Measurements from ENCODE around the gene LTBP1.

LTBP1 gene

DNA sequence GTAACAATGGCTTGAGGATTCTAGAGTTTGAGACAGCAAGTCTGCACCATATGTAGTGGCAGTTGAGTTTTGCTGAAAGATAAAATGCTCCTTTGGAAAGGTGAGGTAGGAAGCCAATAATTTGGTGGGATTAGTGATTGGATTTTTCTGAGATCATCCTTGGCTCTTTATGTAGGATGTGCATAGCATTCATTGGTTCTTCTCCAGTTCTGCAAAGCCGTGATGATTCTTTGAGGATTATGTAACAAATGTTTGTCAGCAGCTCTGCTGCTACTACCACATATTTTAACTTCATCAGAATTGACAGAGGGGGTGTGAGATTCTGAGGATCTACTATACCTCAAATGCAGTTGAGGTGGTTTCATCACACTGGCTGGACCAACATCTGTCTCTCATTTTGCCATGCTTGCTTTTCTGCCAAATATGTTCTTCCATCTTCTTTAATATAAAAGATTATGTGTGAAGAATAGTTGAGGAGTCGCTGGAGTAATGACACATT is 340.8 kb downstream of the LTBP1 start:
- DNase-seq: no peak

DNA sequence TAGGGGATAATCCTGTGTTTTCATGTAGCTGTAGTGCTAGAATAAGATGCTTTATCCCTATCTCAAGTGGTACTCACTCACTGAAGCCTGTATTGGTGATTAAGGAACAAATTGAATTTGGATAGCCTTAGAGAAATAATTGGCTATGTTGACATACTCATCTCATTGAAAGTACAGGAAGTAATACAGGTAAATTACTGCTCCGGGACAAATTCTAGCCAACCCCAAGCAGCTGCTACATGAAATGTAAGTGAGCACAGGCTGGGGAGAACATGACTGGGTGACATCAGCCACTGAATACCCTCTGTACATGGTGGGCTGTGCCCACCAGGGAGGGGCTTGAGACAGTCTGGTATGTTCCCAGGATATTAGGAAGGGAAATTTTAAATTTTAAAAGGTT is 341.3 kb downstream of the LTBP1 start:
- peak; percentile 24 for DNase-seq

DNA sequence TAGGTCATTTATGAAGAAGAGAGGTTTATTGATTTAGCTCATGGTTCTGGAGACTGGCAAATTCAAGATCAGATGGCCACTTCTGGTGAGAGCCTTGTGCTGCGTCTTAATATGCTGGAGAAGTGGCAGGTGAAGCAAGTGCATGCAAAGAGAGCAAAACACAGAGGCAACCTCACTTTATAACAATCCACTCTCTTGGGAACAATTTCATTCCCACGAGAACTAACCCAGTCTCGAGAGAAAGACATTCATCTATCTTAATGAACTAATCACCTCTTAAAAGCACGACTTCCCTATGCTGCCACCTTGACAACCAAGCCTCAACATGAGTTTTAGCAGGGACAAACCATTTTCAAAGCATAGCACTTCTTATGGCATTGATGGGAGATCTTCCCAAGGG is 343.2 kb downstream of the LTBP1 start:
- peak; percentile 75 for DNase-seq

DNA sequence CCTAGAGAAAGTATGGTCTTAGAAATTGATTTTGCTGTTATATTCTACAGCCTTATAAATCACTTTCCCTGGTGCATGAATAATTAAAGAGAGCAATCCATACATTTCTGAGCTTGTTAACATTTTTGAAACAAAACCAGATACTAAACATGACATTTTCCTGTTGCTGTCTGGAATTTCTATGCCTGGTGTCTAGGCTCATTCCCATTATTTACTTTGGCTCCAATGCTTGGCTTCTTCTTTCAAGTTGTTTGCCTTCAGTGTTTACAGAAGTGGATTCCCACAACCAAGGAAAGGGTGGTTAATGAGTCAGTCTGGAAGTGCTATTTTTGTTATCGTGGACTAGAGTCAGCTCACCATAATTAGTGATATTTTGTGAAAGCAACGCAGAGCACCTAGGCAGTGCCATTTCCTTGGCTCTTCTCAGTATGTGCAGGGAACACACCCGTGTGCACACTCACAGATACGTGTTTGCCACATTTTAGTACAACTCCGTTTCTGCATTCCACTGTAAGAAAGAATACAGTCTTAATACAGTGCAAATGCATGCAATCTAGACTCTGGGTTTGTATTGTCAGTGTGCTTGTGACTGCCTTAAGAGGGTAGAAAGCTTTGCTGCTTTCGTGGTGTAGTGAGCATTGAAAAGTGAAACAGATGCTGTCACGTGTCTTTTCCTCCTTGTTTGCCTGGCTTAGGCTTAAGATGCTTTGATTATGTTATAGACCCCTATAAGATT is 344.7 kb downstream of the LTBP1 start:
- DNase-seq: peak; percentile 16

DNA sequence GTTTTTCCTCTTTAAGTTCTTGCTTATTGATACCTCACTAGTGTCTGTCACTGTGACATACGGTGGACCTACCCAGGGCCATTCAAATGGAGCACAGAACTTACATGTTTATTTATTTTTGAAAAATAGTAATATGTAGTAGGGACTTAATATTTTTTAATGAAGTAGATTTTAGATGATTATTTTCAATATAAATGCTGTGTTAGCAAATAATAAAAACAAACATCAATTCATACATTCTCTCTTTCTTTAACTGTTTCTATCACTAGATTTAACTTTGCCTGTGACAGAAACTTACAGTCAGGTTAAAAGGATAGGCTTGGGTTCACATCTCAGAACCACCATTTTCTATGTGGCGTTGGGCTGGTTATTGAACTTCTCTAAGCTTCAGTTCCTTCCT is 345.3 kb downstream of the LTBP1 start:
- DNase-seq: no peak

DNA sequence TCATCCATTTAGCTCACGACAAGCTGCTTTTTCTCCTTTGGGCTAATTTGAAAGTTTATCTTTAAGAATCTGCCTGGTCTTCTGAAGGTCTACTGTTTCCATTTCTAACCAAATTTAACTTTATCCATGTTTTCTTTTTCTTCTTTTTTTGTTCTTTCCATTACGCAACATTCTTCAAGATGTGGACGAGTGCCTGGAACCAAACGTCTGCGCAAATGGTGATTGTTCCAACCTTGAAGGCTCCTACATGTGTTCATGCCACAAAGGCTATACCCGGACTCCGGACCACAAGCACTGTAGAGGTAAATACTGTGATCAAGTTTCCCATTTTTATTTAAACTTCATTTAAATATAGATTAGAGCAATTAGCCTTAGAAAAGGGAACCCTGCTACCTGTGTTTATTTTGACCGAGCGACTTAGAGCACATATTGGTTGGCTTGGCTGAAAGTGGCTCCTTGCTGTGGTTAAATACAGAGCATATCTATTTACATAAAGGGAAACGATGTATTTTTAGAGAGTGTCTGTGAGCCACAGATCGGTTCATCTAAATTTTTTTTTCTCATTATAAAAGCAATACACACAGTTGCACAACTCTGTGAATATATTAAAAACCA is 346.3 kb downstream of the LTBP1 start:
- DNase-seq: no peak

DNA sequence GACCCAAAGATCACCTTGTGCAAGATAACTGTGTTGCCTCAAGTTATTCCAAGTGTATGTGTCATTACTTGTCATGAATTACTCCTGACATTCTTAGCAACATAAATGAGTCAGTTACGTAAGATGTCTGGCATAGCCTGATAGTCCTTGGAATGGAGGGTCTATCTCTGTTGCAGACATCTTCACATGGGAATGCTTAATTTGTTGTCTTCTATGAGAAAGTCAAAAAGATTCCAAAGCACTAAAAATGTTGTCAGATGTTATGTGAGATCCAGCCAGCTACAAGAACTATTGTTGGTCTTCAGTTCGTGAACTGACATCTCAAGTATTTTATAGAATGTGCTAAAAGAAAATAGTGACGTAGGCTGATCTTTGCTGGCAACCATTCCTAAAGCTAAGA is 351.5 kb downstream of the LTBP1 start:
- no peak for DNase-seq

DNA sequence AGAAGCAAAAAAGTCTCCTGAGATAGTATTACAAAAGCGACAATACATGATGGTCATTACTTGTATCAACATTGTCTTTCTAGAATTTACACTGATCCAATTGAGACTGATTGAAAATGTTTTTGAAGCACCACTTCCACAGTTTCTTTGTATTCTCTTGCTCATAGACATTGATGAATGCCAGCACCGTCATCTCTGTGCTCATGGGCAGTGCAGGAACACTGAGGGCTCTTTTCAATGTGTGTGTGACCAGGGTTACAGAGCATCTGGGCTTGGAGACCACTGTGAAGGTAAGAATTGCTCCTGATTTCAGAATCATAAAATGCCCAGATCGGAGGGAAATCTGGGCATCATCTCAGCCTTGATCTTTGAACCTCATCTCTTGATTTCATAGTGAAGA is 354.6 kb downstream of the LTBP1 start:
- no peak for DNase-seq

DNA sequence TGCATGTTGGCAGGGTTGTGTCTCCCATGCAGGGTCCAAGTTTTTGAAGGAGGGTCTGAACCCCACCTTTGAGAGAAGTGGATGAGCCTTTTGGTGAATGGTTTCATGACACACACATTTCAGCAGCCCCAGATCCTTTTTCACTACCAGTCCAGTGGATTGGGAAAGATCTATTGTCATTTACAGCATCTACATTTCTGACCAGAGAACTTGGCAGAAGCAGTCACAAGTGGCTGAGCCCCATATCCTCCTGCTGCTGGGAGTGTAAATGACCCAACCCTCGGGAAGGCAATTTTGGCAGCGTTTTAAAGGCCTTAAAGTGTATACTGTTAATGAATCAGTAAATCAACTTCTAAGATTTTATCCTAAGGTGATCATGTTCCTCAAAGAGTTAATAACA is 355.6 kb downstream of the LTBP1 start:
- DNase-seq: no peak

DNA sequence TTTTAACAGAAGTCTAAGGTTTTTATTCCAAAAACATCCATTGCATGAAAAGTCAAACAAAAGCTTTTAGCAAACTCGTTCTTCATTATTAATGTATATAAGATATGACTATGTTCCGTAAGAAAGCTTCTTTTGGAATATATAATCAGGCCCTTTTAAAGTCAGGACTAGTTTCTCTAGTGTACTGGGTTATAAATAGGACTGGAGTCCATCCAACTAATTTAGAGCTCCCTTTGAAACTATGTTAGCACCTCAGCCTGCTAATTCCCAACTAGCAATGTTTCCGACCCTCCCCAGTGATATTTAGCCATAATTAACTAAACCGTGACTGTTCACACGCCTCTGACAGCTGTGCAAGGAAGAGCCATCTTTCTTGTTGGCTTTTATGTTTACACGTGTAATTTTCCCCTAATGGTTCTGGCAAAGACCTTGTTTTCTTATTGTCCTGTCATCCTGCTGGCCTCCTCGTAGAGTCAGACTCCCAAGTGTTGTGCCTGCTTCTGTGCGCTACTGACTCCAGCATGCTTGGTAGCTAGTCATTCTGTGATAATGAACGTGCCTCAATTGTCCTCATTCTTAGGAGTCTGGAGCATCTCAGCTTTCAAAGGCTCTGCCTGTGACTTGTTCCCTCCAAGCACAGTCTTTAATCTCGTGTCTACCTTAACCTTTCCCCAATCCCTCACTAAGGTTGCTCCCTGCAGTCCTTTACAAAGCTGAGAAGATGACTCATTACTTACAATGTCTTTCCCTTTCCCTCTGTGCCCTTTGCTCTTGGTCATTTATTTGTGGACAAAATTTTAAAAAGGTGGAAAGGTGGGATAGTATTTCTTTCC is 357.5 kb downstream of the LTBP1 start:
- DNase-seq: no peak

DNA sequence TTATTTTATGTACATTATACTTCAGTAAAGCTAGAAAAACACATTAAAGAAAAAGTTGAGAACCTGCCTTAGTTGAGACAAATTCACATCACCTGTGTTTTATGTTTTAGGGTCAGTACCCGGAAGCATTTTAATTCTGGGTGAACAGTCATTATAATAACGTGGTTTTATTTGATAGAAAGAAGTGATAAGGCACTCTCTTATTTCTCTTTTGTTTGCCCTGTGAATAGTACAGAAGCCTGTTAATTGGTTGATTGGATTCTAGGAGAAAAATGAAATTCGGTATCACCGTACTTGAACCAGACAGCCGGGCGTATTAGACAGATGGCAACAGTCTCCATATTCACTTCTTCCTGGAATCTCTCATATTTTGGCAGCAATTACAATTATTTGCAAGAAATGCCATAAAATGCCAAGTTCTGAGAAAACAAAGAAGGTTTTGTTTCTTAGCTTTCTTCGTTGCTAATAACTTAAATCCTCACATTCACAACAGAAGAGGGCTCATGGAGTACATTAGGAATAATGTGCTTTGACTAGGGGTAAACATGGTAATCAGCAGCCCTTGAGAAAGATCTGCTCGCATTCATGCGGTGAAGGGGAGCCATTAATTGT is 361.0 kb downstream of the LTBP1 start:
- no peak for DNase-seq

DNA sequence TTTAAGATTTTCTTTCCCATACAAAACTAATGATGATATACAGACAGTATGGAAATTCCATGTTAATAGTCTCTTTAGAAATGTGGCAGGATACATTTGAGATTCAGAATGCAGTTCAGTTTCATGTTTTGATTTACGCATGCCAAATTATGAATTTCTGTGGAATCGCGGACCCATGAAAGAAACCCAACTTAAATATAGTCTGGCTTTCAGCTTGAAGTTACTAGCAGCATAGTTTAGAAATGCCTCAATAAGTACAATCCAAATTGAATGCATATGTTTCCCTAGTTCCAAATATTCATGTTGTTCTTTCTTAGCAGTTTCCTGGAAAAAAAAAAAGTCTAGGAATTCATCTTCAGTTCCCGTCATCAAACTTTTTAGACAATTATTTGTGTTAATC is 365.6 kb downstream of the LTBP1 start:
- DNase-seq: no peak

DNA sequence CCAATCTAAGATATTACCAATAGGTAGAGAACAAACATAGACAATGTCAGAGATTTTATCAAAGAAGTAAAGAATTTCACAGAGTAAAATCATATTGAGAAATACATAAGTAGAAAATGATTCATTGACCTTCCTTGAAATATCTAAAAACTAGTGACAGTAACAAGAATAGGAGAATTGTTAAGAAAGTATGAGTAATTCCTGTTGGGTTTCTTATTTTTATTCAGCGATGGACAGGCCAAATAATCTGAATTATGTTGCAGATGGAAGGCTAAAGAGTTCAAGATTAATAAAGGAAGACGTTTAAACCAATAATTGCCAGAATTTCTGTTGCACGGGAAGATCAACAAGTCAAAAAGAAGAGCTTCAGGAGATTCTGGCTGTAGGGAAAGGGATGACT is 366.3 kb downstream of the LTBP1 start:
- no peak for DNase-seq

DNA sequence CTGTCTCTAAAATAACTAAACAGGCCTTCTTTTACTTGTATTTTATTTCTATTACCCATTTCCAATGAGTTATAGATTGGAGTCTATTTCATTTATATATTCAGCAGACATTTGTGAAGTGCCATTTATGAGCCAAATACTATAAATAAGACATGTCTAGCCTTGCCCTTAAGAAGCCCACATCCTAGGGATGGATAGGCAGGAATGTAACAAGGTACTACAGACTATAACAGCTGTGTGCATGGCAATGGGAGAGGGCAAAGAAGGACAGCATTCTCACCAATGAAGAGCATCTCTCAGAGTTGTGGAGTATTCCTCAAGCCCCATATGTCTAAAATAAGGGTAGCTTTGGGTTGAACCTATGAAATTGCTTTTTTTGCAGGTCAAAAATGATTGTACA is 367.8 kb downstream of the LTBP1 start:
- no peak for DNase-seq

DNA sequence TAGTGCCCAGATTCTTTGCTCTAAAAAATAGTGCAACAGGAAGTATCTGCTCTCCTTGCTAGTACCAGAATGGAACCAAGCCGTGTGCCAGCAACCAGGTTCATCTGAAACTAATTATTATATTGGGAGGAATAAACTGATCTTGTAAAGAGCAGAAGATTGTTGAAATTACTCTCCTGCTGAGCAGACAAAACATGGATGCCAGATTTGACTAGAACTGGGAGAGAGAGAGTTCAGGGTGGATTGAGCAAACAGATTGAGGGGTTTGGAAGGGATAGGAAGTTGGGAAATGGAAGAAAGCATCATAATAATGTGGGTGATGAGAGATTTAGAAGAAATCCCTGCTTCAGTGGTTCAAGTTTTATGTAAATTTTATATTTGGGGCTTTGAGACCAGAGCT is 369.6 kb downstream of the LTBP1 start:
- DNase-seq: no peak

DNA sequence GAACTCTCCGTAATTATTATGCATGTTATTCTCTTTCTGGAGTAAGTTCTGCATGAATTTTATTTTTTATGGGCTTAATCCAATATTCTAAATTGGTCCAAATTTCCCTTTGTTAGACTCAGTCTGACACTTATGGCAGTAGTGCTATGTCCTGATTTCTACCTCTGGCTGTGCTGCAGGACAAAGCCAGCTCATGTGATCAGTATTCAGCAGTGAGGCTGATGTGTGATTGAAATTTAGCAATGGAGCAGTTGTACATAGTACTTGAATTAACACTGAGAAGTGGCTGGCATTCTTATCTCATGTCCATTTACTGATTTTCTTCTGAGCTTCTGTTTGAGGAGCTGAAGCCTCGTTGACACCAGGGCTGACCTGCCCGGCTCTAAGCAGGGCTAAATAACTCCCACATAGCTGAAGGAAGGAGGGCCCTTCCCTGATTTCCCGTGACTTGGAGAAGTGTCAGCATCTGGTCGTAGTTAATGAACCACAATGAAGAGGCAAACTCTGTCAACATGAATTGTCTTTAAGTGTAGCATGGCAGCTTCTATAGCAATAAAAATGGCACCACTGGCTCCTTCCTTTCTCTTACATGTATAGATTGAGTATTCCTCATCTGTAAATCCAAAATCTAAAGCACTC is 370.7 kb downstream of the LTBP1 start:
- peak; percentile 33 for DNase-seq

DNA sequence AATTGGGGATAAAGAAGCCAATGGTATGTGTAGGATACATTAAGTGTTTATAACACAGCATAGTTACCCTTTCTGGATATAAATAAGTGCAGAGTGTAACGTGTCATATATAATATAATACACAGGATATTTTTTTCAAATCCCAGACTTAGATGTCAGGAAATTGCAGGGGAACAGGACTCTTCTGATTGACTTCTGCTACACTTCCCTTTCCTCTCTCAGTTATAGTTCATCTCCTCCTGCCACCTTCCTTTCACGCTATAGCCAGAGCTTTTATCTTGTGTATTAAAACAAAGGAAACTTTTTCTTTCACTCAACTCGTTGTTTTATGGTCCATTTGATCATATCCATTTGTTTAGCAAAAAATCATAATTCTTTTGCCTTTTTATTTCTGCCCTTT is 371.7 kb downstream of the LTBP1 start:
- no peak for DNase-seq

DNA sequence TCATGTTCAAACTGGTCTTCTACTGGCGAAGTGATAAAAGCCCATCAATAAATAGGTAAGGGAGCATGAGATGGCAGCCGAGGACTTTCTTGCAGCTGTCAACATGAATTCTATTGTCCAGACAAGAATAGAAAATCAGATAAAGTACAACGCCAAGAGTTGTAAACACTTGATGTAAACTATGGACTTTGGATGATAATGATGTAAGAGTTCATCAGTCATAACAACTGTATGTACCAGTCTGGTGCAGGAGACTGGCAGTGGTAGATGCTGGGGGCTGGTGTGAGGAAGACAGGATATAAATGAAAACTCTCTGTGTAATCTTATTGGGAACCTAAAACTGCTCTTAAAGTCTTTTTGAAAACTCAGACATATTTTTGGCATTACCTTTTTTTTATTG is 373.8 kb downstream of the LTBP1 start:
- no peak for DNase-seq

DNA sequence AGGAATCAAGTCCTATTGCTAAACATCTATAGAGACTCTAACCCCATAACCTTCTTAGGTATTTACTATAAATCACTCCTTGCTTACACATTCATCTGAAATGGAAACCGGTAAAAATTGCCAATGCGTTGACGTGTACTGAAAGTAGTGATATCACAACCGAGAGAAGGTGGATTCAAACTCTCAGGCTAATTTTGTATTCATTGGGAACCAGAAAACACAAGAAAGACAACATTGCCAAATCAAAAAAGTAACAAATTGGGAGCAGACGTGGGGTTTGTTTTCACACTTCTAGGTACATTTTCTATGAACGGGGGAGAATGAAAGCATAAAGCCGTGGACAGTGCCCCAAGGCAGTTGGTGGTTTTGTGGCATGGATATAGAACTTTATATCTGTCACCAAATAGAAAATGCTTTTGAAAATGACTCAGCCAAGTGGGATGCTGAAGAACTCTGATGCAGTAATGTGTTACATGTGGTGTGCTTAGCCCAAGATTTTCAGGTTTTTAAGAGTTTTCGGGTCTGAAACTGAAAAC is 374.6 kb downstream of the LTBP1 start:
- no peak for DNase-seq

DNA sequence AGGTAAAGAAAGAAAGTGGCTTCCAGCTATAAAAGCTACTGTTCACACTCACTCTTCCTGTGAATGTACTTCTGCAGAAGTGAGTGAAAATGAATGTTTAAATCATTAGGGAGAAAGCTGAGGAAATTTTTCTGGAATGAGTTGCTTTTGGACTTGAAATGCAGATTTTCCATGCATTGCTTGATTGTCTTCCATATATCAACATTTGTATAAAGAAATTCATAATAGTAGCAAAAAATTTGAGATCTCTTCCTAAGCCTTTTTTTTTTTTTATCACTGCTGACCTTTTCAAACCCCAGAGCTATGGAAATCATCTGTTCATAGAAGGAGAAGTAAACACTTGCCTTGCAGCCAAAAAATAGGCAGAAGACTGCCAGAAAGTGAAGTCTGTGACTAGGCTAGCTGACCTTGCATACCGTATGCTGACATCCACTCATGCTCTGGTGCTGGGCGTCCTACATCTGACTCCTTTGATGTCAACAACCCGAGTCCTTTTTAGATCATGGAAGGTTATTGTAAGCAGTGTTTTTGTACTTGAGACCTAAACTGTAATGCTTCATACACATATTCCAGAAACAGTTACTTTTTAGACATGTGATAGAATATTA is 375.2 kb downstream of the LTBP1 start:
- no peak for DNase-seq

DNA sequence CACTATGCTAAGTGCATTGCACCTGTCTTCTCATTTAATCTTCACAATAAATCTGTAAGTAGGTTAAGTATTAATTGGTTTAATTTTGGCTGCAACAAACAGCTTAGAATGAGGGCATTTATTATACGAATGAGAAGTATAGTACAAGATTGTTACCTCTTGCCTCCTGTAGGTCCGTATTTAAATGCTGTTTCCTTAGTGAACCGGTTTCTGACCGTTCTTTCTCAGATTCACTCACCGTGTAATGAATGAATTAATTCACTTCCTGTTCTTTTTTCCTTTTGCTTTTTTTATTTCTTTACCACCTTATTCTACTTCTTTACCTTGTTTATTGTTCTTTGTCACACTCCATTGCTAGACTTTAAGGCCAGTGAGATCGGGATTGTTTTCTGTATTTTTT is 375.9 kb downstream of the LTBP1 start:
- DNase-seq: no peak

DNA sequence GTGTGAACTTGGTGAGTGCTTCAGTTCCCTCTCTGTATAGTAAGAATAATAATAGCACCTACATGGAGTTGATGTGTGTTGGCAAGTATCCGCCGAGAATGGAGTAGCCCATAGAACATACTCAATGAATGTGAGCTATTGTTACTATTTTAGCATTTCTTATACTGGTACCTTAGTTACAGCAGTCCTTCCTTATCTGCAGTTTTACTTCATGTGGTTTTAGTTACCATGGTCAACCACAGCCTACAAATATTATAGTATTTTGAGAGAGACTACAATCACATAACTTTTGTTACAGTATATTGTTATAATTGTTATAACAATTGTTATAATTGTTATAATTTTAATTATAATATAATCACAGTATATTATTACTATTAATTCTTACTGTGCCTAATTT is 377.2 kb downstream of the LTBP1 start:
- DNase-seq: no peak

All from DMS79 (cell line).